Spleen (tissue), 7 donors: ENCODE data around the gene HIPK3.

Source experiments
- CTCF ChIP-seq, 11 experiments: fragments of 200-600 bp in 7 of 11; fragments of 450-650 bp in 4 of 11; sonication (generic) in 4 of 11; IDR thresholded peaks in 8 of 11; conservative IDR thresholded peaks in 3 of 11; 1 replicate in 7 of 11; 2 replicates in 4 of 11; pipeline versions ENCODE4 v1.4.0 to v1.8.0; 2016 to 2021; ENCODE audit warnings: antibody characterized with exemption in 11 of 11, inconsistent platforms in 4 of 11, mild to moderate bottlenecking in 1 of 11
- POLR2A ChIP-seq, 3 donors: fragments of 450-650 bp; IDR thresholded peaks; one replicate each; pipeline ENCODE4 v1.5.1; 2017; ENCODE audit warnings: antibody characterized with exemption in 3 of 3, mild to moderate bottlenecking in 1 of 3
- POLR2AphosphoS5 ChIP-seq, 3 donors: sonication (generic); formaldehyde crosslinking; IDR thresholded peaks; one replicate each; pipeline ENCODE4 v1.5.1; 2017; ENCODE audit warnings: antibody characterized with exemption in 3 of 3
- donor health status: DM: no; HTN: no; CAD: no; lungs with moderate emphysema.
- donor health status: DM: no; HTN: no; CAD: no.
- donor health status: DM: no; HTN: no; CAD: no.

DNA sequence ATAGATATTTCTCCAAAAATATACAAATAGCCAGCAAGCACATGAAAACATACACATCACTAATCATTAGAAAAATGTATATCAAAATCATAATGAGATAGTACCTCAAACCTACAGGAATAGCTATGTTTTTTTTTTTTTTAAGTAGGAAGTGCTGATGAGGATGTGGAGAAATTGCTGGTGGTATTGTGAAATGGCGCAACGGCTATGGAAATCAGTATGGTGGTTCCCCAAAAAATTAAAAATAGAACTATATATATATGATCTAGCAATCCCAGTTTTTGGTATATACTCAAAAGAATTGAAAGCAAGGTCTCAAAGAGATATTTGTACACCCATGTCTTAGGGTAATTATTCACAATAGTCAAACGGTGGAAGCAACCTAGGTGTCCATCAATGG, 46.0 kb upstream of the HIPK3 start:
- TF ChIP-seq POLR2A (IDR thresholded peaks at IDR 0.05) (no peak), POLR2AphosphoS5 (IDR thresholded peaks at IDR 0.05) (no peak), CTCF (IDR thresholded peaks at IDR 0.05 in 8 of 11, conservative IDR thresholded peaks at IDR 0.05 in 3 of 11) (no peak)
